HG03159 (cell line): Measurements from ENCODE around the gene MPPED1.

Experiments
- ATAC-seq: cut with Tn5 transposase; IDR thresholded peaks from one replicate; pipeline ENCODE4 v1.9.1; 2021; ENCODE audit warnings: mild to moderate bottlenecking, moderate library complexity; ENCODE audit not compliant: unreplicated experiment

Gene MPPED1

GRCh38 chr22:43491177-43491576 lies 79.4 kb downstream of the MPPED1 start:
- ATAC-seq: no peak

DNA sequence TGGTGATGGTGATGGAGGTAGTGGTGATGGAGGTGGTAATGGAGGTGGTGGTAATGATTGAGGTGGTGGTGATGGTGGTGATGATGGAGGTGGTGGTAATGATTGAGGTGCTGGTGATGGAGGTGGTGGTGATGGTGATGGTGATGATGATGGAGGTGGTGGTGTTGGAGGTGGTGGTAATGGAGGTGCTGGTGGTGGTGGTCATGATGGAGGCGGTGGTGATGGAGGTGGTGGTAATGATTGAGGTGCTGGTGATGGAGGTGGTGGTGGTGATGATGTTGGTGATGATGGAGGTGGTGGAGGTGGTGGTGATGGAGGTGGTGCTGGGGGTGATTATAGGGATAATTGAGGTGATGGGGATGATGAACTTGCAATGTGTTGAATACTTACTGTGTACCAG lies 79.9 kb downstream of the MPPED1 start:
- ATAC-seq: no peak

DNA sequence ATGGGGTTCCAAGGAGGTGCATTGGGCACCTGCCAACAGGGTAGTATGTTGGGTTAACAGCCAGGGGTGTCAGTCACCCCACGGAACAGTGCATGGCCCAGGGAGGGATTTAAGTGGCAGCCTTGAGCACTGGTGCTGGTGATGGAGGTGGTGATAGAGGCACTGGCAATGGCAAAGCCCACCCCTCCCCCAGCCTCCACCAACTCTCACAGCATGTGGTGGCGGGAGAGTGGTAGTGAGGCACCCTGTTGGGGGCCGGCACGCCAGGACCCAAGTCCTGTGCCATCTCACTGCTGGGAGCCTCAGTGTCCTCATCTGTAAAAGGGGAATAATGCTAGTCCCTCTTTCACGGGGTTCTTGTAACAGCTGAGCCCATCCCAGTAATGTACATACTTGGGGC lies 81.5 kb downstream of the MPPED1 start:
- no peak for ATAC-seq

- ATAC-seq: no peak
These were observed 86.4 kb downstream of the MPPED1 start for GRCh38 chr22:43497956-43498855.

- ATAC-seq: no peak
These were observed 87.0 kb downstream of the MPPED1 start for GRCh38 chr22:43498856-43499253.

GRCh38 chr22:43500792-43501785 lies 89.3 kb downstream of the MPPED1 start:
- ATAC-seq: no peak

- no peak for ATAC-seq
These were observed 90.1 kb downstream of the MPPED1 start for GRCh38 chr22:43501878-43502277.

GRCh38 chr22:43502306-43502874 lies 90.6 kb downstream of the MPPED1 start:
- no peak for ATAC-seq

DNA sequence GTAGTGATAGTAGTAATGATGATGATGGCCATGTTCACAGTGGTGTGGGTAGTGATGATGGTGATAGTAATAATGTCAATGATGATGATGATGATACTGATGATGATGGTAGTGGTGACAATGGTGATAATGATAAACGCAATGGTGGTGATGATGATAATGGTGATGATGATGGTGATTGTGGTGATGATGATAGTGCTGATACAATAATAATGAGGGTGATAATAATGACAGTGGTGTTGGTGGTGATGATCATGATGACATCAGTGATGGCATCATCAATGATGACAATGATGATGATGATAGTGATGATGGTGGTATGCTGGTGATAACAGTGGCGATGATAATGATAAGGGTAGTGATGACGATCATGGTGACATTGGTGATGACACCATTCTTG lies 92.3 kb downstream of the MPPED1 start:
- no peak for ATAC-seq

DNA sequence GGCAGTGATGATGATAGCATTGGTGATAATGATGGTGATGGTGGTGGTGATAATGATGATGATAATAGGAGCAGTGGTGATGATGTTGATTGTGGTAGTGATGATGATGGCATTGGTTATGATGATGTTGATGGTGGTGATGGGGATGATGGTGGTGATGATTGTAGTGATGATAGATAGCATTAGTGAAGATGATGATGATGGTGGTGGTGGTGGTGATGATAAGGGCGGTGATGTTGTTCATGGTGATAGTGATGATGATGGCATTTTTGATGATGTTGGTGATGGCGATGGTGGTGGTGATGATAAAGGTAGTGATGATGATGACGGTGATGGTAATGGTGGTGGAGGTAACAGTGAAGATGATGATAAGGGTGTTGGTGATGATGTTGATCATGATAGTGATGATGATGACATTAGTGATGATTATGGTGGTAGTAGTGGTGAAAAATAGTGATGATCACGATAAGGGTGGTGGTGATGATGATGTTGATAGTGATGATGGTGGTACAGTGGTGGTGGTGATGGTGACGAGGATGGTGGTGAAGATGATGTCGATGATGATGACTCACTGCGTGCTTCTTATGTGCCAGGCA lies 93.0 kb downstream of the MPPED1 start:
- ATAC-seq: no peak

- ATAC-seq: no peak
These were observed 93.6 kb downstream of the MPPED1 start for GRCh38 chr22:43505423-43505822.

DNA sequence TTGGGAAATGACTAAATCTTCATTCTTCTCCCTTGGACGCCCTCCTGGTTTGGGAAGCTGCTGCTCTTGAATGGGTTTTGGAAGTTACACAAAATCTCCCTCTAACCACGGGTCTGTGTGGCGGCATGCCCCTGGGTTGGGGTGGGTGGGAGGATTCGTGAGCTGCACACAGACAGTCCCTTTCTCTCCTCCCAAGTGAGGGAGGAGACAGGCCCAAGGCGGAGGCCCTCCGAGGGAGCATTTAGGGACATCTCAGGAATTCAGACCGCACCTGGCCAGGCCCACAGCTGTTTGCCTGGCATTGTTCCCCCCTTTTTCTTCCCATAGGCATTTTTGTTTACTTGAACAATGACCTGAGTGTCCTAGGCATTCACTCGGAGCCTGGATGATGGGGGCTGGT lies 94.1 kb downstream of the MPPED1 start:
- no peak for ATAC-seq

- no peak for ATAC-seq
These were observed 94.7 kb downstream of the MPPED1 start for GRCh38 chr22:43506487-43506886.

- ATAC-seq: no peak
These were observed 95.4 kb downstream of the MPPED1 start for GRCh38 chr22:43507235-43507634.

DNA sequence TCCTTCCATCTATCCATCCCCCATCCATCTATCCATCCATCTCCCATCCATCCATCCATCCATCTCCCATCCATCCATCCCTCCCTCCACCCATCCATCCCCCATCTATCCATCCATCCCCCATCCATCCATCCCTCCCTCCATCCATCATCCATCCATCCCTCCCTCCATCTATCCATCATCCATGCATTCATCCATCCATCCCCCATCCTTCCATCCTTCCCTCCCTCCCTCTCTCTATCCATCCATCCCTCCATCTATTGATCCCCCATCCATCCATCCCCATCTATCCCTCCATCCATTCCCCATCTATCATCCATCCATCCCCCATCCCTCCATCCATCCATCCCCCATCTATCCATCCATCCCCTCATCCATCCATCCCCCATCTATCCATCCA lies 96.7 kb downstream of the MPPED1 start:
- no peak for ATAC-seq

DNA sequence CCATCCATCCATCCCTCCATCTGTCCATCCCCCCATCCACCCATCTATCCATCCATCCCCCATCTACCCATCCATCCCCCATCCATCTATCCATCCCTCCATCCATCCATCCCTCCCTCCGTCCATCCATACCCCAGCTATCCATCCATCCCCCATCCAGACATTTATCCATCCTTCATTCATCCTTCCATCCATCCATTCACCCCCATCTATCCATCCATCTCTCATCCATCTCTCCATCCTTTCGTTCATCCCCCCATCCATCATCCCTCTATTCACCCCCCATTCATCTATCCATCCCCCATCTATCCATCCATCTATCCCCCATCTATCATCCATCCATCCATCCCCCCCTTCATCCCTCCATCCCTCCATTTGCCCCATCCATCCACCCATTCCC lies 97.5 kb downstream of the MPPED1 start:
- no peak for ATAC-seq

- no peak for ATAC-seq
These were observed 98.7 kb downstream of the MPPED1 start for GRCh38 chr22:43510281-43511070.

- no peak for ATAC-seq
These were observed 99.6 kb downstream of the MPPED1 start for GRCh38 chr22:43511276-43511910.

DNA sequence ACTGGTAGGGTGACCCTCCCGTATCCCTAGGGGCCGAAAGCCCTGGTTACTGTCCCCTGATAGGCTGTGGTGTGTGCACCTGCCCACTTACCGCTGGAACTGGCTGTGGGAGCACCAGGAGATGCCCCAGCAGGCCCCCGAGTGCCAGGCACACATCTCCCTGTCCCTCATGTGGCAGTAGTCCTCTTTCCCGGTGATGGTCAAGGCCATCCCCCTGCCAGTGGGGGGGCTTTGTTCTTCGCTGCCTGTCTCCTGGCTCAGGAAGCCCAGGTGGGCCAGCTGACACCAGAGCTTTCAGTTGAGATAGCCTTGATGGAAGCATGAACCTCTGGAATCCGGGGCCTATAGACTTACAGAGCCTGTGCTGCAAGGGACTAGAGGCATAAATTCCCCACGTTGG lies 100.5 kb downstream of the MPPED1 start:
- ATAC-seq: no peak
